ENCODE data around the gene PRPS1. TPM values are rescaled to one million over a fixed set of nuclear protein-coding genes. Genes with fewer than 3 reads are reported as not detected.

The PRPS1 gene
- total RNA-seq, 2 experiments from 2014 or later: 66.5 to 70.4 TPM

GRCh38 chrX:107626481-107626880 lies 1.8 kb upstream of the PRPS1 start:
- intact Hi-C loops (cut with DNase I, micrococcal nuclease): loop anchor here in 1 of 2 experiments (5.0 to 10.0 kb wide), 2 partner anchors 502 to 629 kb away; no protein-coding TSS in a partner anchor
- H3K27ac ChIP-seq (ENCODE audit: low read depth in 1 of 2, low read length in 2 of 2): no peak overlapping the region
- TF ChIP-seq CTCF (IDR thresholded peaks at IDR 0.05): no peak
- H3K27me3 Mint-ChIP-seq: no peaks in the 10 kb centered on the region
- peak overlapping the region; percentile 25 for H3K4me3 Mint-ChIP-seq
- no peaks in the 10 kb centered on the region for H3K9me3 ChIP-seq (ENCODE audit: control insufficient read depth in 1 of 2, insufficient read depth in 1 of 2, low read length in 2 of 2)
- peaks cover 35% of the 10 kb centered on the region for H3K4me1 Mint-ChIP-seq (ENCODE audit: low read depth)
- no peak for ATAC-seq (ENCODE audit: poor library complexity)
- no peak overlapping the region for H3K27ac Mint-ChIP-seq
- CTCF ChIA-PET: no interaction called here
- peaks cover 8% of the 10 kb centered on the region for H3K4me1 ChIP-seq (ENCODE audit: insufficient read depth, low read length)
- no peak for DNase-seq
- POLR2A ChIA-PET: no interaction called here
- H3K36me3 ChIP-seq (ENCODE audit: insufficient read depth, low read length): no peaks in the 10 kb centered on the region
- H3K36me3 Mint-ChIP-seq (ENCODE audit: low read depth): peaks cover 11% of the 10 kb centered on the region
- H3K27me3 ChIP-seq (ENCODE audit: control insufficient read depth in 1 of 2, insufficient read depth in 2 of 2, low read length in 2 of 2): no peaks in the 10 kb centered on the region
- H3K9me3 Mint-ChIP-seq: no peaks in the 10 kb centered on the region
- H3K4me3 ChIP-seq (ENCODE audit: low read length): no peak overlapping the region

- CTCF ChIA-PET: no interaction called here
Measured at GRCh38 chrX:107626916-107627315, 1.4 kb upstream of the PRPS1 start.

DNA sequence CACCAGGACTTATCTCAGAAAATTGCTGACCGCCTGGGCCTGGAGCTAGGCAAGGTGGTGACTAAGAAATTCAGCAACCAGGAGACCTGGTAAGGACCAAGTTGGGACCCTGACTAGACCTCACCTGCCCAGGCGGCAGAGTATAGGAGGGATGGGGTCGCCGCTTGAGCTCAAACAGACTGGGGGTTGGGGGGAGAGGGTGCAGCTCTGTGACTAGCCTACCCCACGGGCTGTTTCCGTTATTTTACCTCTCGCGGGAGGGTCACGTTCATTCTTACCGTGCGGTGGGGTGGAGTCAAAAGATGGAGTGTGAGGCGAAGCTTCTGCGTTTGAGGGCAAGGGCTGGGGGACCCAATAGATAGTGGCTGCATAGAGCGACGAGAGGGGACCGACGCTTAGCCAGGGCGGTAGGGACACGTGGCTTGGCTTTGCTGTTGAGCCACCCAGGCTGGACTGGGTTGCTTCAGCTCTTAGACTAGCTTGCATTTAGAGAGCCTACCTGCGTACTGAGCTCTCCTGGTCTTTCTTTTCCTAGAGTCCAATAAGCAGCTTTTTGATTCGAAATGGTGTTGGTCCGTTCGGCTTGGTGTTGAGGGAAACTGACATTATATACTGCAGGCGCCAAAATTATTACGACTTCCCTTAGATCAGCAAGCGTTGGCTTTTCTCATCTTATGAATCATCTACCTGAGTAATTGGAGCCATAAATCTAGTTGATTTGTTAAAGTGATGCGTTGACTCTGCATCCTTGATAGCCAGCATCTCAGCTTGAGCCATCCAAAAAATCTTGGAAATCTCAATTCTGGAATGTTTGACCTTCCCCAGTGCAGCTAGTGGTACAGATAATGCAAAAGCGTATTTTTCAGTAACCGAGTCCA lies 591 bp downstream of the PRPS1 start:
- CTCF ChIA-PET: interaction anchor here (1.4 to 1.5 kb wide), 3 partner anchors 26 to 89 kb away, joined by 3 to 8 read pairs (median 5); no protein-coding TSS in a partner anchor
- no peaks in the 10 kb centered on the region for H3K27me3 Mint-ChIP-seq

More at GRCh38 chrX:107626916-107627315, 1.4 kb upstream of the PRPS1 start:
- TF ChIP-seq CTCF (IDR thresholded peaks at IDR 0.05): no peak
- intact Hi-C loops (cut with DNase I, micrococcal nuclease): loop anchor here in 1 of 2 experiments (5.0 to 10.0 kb wide), 2 partner anchors 502 to 630 kb away; no protein-coding TSS in a partner anchor
- H3K27ac ChIP-seq (ENCODE audit: low read depth in 1 of 2, low read length in 2 of 2): no peak overlapping the region
- H3K36me3 ChIP-seq (ENCODE audit: insufficient read depth, low read length): no peaks in the 10 kb centered on the region
- no peak for DNase-seq
- Mint-ChIP-seq H3K36me3 (ENCODE audit: low read depth) (peaks cover 11% of the 10 kb centered on the region), H3K4me3 (peak overlapping the region; percentile 25), H3K9me3 (no peaks in the 10 kb centered on the region), H3K27me3 (no peaks in the 10 kb centered on the region), H3K4me1 (ENCODE audit: low read depth) (peaks cover 36% of the 10 kb centered on the region), H3K27ac (no peak overlapping the region)
- POLR2A ChIA-PET: no interaction called here
- ATAC-seq (ENCODE audit: poor library complexity): no peak
- H3K27me3 ChIP-seq (ENCODE audit: control insufficient read depth in 1 of 2, insufficient read depth in 2 of 2, low read length in 2 of 2): no peaks in the 10 kb centered on the region
- H3K9me3 ChIP-seq (ENCODE audit: control insufficient read depth in 1 of 2, insufficient read depth in 1 of 2, low read length in 2 of 2): no peaks in the 10 kb centered on the region
- no peak overlapping the region for H3K4me3 ChIP-seq (ENCODE audit: low read length)
- H3K4me1 ChIP-seq (ENCODE audit: insufficient read depth, low read length): peaks cover 8% of the 10 kb centered on the region

More for the DNA sequence above, 591 bp downstream of the PRPS1 start:
- TF ChIP-seq CTCF (IDR thresholded peaks at IDR 0.05): no peak
- Histone ChIP-seq H3K27ac (ENCODE audit: low read depth in 1 of 2, low read length in 2 of 2) (peak overlapping the region; percentile 70 to 83), H3K36me3 (ENCODE audit: insufficient read depth, low read length) (no peaks in the 10 kb centered on the region), H3K4me1 (ENCODE audit: insufficient read depth, low read length) (peaks cover 8% of the 10 kb centered on the region), H3K27me3 (ENCODE audit: control insufficient read depth in 1 of 2, insufficient read depth in 2 of 2, low read length in 2 of 2) (no peaks in the 10 kb centered on the region), H3K4me3 (ENCODE audit: low read length) (peak overlapping the region; percentile 85), H3K9me3 (ENCODE audit: control insufficient read depth in 1 of 2, insufficient read depth in 1 of 2, low read length in 2 of 2) (no peaks in the 10 kb centered on the region)
- peak; percentile 16 to 77 (median 43) for DNase-seq
- Mint-ChIP-seq H3K4me1 (ENCODE audit: low read depth) (peaks cover 46% of the 10 kb centered on the region), H3K9me3 (no peaks in the 10 kb centered on the region), H3K27ac (peak overlapping the region; percentile 89), H3K36me3 (ENCODE audit: low read depth) (peaks cover 11% of the 10 kb centered on the region), H3K4me3 (peak overlapping the region; percentile 97)
- intact Hi-C loops (cut with DNase I, micrococcal nuclease): loop anchor here (1.0 to 10.0 kb wide), 3 partner anchors 88 to 632 kb away; no protein-coding TSS in a partner anchor
- peak; percentile 56 for ATAC-seq (ENCODE audit: poor library complexity)
- POLR2A ChIA-PET: interaction anchor here (0.9 to 2.5 kb wide), 18 partner anchors 9 to 629 kb away, joined by 3 to 33 read pairs (median 8); partner anchors contain the start of genes ATG4A, MID2, MORC4 and NCBP2L
